Measurements from ENCODE around the gene ENTHD1.
"Not testable (repeated sequence)": the region's sequence is repeated elsewhere in the genome, so short reads cannot be mapped to it uniquely, and the experiment has no call there.

ENTHD1 gene

GRCh38 chr22:39925273-39925672, 31.7 kb upstream of the ENTHD1 start:
- DNase-seq (ENCODE audit: low spot score) = no peak

- no peak for DNase-seq (ENCODE audit: low spot score)
Observed at GRCh38 chr22:39924286-39924685, 30.7 kb upstream of the ENTHD1 start.

- DNase-seq (ENCODE audit: low spot score) = no peak
Observed at GRCh38 chr22:39923696-39924095, 30.1 kb upstream of the ENTHD1 start.

- no peak for DNase-seq (ENCODE audit: low spot score)
Observed at GRCh38 chr22:39920134-39920743, 26.7 kb upstream of the ENTHD1 start.

- no peak for DNase-seq (ENCODE audit: low spot score)
Observed at GRCh38 chr22:39917776-39918495, 24.4 kb upstream of the ENTHD1 start.

GRCh38 chr22:39917197-39917643, 23.7 kb upstream of the ENTHD1 start:
- no peak for DNase-seq (ENCODE audit: low spot score)

GRCh38 chr22:39916496-39916895, 22.9 kb upstream of the ENTHD1 start:
- DNase-seq (ENCODE audit: low spot score) = no peak

- DNase-seq (ENCODE audit: low spot score) = no peak
Observed at GRCh38 chr22:39915295-39915726, 21.8 kb upstream of the ENTHD1 start.

GRCh38 chr22:39914584-39914983, 21.0 kb upstream of the ENTHD1 start:
- DNase-seq (ENCODE audit: low spot score) = no peak

- no peak for DNase-seq (ENCODE audit: low spot score)
Observed at GRCh38 chr22:39913886-39914285, 20.3 kb upstream of the ENTHD1 start.

GRCh38 chr22:39913321-39913720, 19.8 kb upstream of the ENTHD1 start:
- DNase-seq (ENCODE audit: low spot score) = no peak

- DNase-seq (ENCODE audit: low spot score) = no peak
Observed at GRCh38 chr22:39910876-39911613, 17.5 kb upstream of the ENTHD1 start.

GRCh38 chr22:39908737-39909136, 15.2 kb upstream of the ENTHD1 start:
- peak; percentile 4 for DNase-seq (ENCODE audit: low spot score)

- no peak for DNase-seq (ENCODE audit: low spot score)
Observed at GRCh38 chr22:39908136-39908535, 14.6 kb upstream of the ENTHD1 start.

GRCh38 chr22:39907605-39908097, 14.1 kb upstream of the ENTHD1 start:
- no peak for DNase-seq (ENCODE audit: low spot score)

- no peak for DNase-seq (ENCODE audit: low spot score)
Observed at GRCh38 chr22:39907047-39907446, 13.5 kb upstream of the ENTHD1 start.

- DNase-seq (ENCODE audit: low spot score) = no peak
Observed at GRCh38 chr22:39906207-39906606, 12.6 kb upstream of the ENTHD1 start.

GRCh38 chr22:39905687-39906086, 12.1 kb upstream of the ENTHD1 start:
- no peak for DNase-seq (ENCODE audit: low spot score)

- DNase-seq (ENCODE audit: low spot score) = no peak
Observed at GRCh38 chr22:39904862-39905261, 11.3 kb upstream of the ENTHD1 start.

- not testable (repeated sequence) for DNase-seq (ENCODE audit: low spot score)
Observed at GRCh38 chr22:39904024-39904423, 10.5 kb upstream of the ENTHD1 start.

- no peak for DNase-seq (ENCODE audit: low spot score)
Observed at GRCh38 chr22:39901565-39902146, 8.1 kb upstream of the ENTHD1 start.
